GM18505 (cell line): ENCODE results near the gene CTNNA1.

Experiments
- ATAC-seq: cut with Tn5 transposase; IDR thresholded peaks from one replicate; pipeline ENCODE4 v1.9.1; 2021; ENCODE audit not compliant: unreplicated experiment
- POLR2A ChIP-seq: IDR thresholded peaks from 4 replicates; pipeline ENCODE4 v1.6.1; 2011; ENCODE audit warnings: borderline replicate concordance; ENCODE audit not compliant: insufficient read depth, insufficient read length; ENCODE audit errors: extremely low read depth

CTNNA1 gene

DNA sequence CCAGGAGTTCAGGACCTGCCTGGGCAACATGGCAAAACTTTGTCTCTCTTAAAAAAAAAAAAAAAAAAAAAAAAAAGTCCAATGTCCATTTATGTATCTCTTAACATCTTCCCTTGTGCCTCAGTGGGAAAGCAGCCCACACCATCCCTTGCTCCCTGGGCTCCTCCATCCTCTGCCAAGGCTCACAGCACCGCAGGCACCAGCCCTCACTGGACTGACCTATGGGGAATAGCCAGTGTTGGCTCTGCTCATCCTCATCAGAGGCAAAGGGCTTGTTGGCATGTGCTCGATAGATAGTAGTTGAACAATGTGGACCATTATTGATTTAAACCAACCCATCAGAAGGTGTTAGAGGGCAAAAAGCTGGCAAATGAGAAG is 183.7 kb downstream of the CTNNA1 start:
- no peak for TF ChIP-seq POLR2A
- no peak for ATAC-seq

DNA sequence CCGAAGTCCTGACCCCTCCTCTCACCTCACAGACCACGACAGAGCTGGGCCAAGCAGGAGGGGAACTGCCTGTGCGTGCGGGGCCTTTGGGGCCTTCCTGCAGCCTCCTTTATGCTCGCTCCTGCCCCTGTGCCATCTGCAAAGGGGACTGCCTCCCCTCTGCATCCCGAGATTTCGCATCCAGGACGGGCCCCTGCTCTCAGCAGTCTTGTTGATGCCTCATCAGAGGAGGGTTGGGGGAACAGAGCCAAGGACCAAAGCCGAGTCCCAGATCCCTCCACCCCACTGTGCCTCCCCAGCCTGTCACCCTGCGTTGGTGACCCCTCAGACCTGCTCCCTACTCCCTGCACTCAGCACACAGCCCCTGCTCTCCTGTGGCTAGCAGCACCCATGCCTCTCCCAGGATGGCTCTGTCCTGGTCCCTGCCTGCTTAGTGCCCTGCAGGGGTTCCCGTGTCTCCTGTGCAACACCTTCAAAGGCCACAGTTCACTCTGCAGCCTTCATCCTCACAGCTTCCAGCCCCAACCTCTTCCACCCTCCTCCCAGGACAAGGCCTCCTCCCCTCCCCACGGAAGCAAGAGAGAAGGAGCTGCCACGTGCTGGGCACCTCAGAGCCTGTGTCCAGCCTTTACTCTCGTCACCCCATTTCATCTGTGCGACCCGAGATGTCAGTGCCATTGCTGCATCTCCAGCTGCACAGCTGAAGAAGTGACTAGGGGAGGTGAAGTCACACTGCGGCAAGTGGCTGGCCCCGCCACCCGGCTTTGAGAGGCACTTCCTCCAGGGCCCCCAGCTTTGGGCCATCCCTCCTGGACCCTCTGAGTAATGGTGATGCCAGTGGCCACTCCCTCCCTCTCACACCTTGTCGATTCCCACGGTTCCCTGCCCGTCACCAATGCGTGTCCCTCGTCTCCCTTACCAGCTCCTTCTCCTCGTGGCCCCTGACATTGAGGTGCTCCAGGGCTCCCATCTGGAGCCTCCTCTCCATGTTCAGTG is 184.5 kb downstream of the CTNNA1 start:
- TF ChIP-seq POLR2A, result peak; percentile 27
- ATAC-seq, result no peak

- no peak for ATAC-seq
- TF ChIP-seq POLR2A, result no peak
These were observed 185.3 kb downstream of the CTNNA1 start for GRCh38 chr5:138938526-138938925.

DNA sequence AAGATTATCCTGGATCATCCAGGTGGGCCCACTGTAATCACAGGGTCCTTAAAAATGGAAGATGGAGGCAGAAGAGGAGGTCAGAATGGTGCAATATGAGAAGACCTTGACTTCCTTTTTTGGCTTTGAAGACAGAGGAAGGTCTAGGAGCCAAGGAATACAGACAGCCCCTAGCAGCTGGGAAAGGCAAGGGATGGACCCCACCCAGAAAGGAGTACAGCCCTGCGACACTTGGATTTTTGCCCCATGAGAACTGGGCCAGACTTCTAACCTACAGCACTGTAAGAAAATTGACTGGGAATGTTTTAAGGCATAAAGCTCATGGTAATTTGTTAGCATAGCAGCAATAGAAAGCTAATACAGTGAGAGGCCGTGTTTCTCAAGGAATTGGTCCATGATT is 188.8 kb downstream of the CTNNA1 start:
- TF ChIP-seq POLR2A, result no peak
- no peak for ATAC-seq

DNA sequence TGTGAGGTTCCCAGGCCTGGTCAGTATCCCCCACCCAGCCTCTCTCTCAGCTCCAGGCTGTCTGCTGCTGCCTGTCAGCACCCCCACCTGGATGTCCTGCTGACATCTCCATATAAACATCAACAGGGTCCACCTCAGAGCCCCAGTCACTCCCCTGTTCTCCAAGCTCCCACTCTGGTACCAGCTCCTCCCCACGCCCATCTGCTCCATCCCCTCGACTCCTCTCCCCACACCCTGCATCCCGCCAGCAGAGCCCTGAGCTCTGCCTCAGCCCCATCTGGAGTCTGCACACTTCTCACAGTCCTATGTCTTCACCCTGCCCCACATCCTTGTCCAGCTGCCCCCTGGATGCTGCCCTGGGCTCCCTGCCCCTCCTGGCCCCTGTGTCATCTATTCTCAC is 189.6 kb downstream of the CTNNA1 start:
- TF ChIP-seq POLR2A, result no peak
- no peak for ATAC-seq

DNA sequence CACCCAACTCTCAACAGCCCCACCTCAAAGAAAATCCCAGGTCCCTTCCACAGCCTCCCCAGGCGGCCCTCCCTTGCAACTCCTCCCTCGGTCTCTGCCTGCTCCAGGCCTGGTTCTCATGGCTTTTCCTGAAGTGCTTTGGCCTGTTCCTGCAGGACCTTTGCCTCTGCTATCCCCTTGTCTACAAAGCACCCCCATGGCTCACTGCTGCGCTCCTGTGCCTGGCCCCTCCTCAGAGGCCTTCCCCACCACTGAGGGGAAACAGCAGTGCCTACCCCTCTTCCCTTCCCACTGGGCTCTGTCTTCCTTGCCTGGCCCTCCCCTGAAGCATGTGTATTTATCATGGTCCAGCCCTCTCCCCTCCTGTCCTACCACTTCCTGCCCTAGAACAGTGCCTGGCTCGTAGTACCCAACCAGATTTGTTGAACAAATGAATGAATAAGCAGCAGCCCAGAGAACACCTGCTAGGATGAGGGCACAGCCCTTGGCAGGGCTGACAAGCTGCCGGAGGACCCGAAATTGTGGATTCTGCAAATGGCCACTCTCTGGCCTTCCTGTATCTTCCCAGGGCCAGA is 190.5 kb downstream of the CTNNA1 start:
- TF ChIP-seq POLR2A, result no peak
- ATAC-seq, result no peak

- ATAC-seq, result no peak
- no peak for TF ChIP-seq POLR2A
These were observed 191.5 kb downstream of the CTNNA1 start for GRCh38 chr5:138944527-138945322.

DNA sequence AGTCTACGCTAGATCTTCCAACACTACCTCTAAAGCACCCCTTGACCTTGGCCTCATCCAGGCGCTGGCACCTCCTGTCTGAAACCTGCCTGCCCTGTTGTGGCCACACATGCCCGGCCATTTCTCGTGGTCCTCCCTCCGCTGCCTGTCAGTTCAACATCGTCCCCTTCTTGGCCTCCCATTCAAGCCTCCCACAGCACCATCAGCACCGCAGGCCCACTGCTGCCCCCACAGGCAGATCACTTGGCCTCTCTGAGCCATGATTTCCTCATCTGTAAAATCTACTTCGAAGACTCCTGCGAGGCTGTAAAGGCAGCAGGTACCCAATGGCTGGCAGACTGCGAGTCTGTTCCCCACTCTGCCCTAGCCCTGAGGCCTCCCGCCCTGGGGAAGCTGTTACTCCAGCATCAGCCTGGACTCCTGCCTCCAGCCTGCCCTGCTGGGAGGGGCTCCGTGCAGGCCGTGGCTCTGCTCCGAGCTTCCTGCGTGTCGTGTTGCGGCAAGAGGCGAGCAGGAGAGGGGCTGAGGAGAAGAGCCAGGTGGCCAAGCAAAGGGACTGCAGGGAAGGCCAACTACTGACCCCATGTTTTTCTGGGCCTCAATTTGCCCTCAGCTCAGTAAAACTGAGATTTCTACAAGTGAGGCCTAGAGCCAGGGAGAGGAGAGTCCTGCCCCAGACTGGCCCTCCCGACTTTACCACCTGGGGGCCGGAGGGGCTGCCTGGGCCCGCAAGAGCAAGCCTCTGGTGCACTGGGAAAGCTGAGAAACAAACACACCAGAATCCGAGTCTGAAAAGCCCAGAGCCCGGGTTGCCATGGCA is 192.4 kb downstream of the CTNNA1 start:
- ATAC-seq, result no peak
- no peak for TF ChIP-seq POLR2A

DNA sequence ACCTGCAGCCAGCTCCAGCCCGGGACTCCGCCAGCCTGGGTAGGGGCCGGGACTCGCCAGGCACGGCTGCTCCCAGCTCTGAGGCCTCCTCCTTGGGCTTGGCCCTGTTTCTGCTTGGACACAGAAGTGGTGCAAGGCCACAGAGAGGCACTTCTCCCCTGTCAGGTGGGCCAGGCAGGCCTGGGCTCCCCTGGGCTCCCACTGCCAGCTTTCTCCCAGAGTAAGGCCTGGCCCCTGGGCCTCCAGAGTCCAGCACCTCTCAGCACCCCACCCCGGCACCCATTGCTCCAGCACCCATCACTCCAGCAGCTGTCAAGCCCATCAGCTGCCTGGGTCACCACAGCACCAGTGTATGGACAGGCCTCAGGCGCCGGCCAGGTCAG is 193.0 kb downstream of the CTNNA1 start:
- TF ChIP-seq POLR2A, result no peak

GRCh38 chr5:138946831-138947560 is 193.8 kb downstream of the CTNNA1 start:
- no peak for ATAC-seq
- no peak for TF ChIP-seq POLR2A

More for the DNA sequence above, 193.0 kb downstream of the CTNNA1 start:
- ATAC-seq, result no peak

- no peak for ATAC-seq
- TF ChIP-seq POLR2A, result no peak
These were observed 194.6 kb downstream of the CTNNA1 start for GRCh38 chr5:138947780-138948179.

DNA sequence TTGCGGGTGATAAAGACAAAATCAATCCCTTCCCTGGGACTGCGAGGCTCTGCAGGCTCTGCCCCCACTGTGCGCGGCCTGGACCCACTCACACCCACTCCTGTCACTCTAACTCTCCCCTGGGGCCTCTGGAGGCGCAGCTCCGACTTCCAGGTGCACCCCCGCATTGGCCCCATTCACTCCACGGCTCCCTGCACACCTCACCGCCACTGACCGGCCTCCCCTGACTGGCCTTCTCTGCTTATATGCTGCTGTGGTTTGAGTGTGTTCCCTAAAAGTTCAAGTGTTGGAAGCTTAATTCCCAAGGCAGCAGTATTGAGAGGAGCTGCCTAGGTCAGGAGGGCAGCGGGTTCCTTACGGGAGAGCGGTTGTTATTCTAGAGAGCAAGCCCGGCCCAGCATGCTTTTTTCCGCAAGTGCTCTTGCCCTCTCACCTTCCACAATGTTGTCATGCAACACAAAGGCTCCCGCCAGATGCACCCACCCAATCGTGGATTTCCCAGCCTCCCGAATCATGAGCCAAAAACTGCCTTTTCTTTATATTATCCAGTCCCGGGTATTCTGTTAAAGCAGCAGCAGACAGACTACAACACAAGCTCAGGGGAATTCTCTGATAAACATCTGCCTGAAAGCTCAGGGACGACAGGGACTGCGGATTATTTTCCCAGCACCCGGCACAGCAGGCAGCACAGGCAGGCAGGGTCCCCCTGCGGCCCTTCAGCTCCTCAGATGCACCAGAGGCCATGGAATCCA is 195.4 kb downstream of the CTNNA1 start:
- TF ChIP-seq POLR2A, result no peak
- no peak for ATAC-seq

- TF ChIP-seq POLR2A, result no peak
- ATAC-seq, result no peak
These were observed 196.0 kb downstream of the CTNNA1 start for GRCh38 chr5:138949223-138949574.
